SH-SY5Y (cell line): ENCODE results near the gene SNTB2.

Source experiments
- GATA2 ChIP-seq: IDR thresholded peaks from 2 replicates; pipeline ENCODE4 v1.6.1; 2011; ENCODE audit warnings: mild to moderate bottlenecking, low read depth, low read length
- GATA3 ChIP-seq: IDR thresholded peaks from 2 replicates; pipeline ENCODE4 v1.6.1; 2011; ENCODE audit warnings: low read depth, mild to moderate bottlenecking, low read length, moderate library complexity

Gene SNTB2

GRCh38 chr16:69186642-69187445, at the start of gene SNTB2:
SNTB2 (plus strand) TSS chr16:69187164; CDS start chr16:69187167, 3 bp downstream.
- TF ChIP-seq GATA3 (no peak), GATA2 (no peak)

- TF ChIP-seq GATA3: no peak
- no peak for TF ChIP-seq GATA2
Observed at GRCh38 chr16:69138608-69139007, 48.4 kb upstream of the SNTB2 start.

GRCh38 chr16:69141014-69141413, 46.0 kb upstream of the SNTB2 start:
- TF ChIP-seq GATA3: peak; percentile 35; the same call in 1 of the 2 replicates
- TF ChIP-seq GATA2: peak; percentile 71

GRCh38 chr16:69141936-69142335, 45.0 kb upstream of the SNTB2 start:
- no peak for TF ChIP-seq GATA2
- TF ChIP-seq GATA3: no peak

GRCh38 chr16:69143116-69143515, 43.8 kb upstream of the SNTB2 start:
- TF ChIP-seq GATA3 (no peak), GATA2 (no peak)

GRCh38 chr16:69145658-69146057, 41.3 kb upstream of the SNTB2 start:
- no peak for TF ChIP-seq GATA2
- no peak for TF ChIP-seq GATA3

- TF ChIP-seq GATA3 (no peak), GATA2 (no peak)
Observed at GRCh38 chr16:69150146-69150865, 36.7 kb upstream of the SNTB2 start.

- no peak for TF ChIP-seq GATA3
- no peak for TF ChIP-seq GATA2
Observed at GRCh38 chr16:69157196-69157595, 29.8 kb upstream of the SNTB2 start.

GRCh38 chr16:69160192-69160591, 26.8 kb upstream of the SNTB2 start:
- TF ChIP-seq GATA3 (no peak), GATA2 (no peak)

- TF ChIP-seq GATA2: no peak
- no peak for TF ChIP-seq GATA3
Observed at GRCh38 chr16:69165584-69165983, 21.4 kb upstream of the SNTB2 start.

GRCh38 chr16:69166221-69166833, 20.6 kb upstream of the SNTB2 start:
- TF ChIP-seq GATA3: no peak
- no peak for TF ChIP-seq GATA2

- no peak for TF ChIP-seq GATA2
- TF ChIP-seq GATA3: no peak
Observed at GRCh38 chr16:69166946-69167930, 19.7 kb upstream of the SNTB2 start.

GRCh38 chr16:69169051-69169450, 17.9 kb upstream of the SNTB2 start:
- TF ChIP-seq GATA3 (no peak), GATA2 (no peak)

GRCh38 chr16:69169607-69170352, 17.2 kb upstream of the SNTB2 start:
- TF ChIP-seq GATA2: no peak
- no peak for TF ChIP-seq GATA3
